22Rv1 (cell line): ENCODE results near the gene ZNF783.

Source experiments
- CTCF ChIP-seq: fragments of 450-650 bp; IDR thresholded peaks from 2 replicates; pipeline ENCODE4 v1.5.1; 2017; ENCODE audit warnings: mild to moderate bottlenecking
- ZFX ChIP-seq: fragments of 450-650 bp; IDR thresholded peaks from 2 replicates; pipeline ENCODE4 v1.6.1; 2017; ENCODE audit warnings: antibody characterized with exemption, borderline replicate concordance

DNA sequence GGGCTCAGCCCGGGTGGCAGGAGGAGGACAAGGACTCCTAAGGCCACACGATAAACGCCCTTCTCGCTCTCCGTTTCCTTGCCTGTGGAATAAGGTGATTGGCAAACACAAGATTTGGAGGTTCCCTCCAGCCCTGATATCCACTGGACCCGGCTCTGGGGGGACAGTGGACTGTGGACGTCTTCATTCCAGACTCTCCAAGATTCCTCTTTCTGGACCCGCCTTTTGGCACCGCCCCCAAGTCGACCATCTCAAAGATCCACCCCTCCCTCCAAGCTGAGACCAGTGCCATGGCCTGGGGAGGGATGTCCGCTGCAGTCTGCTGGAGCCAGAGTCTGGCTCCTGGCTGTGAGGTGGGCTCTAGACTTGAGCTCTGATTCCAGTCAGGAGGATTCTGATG lies 23.6 kb downstream of the ZNF783 start:
- TF ChIP-seq CTCF, result no peak
- no peak for TF ChIP-seq ZFX
